ENCODE measurements around the gene TBC1D1.

GRCh38 chr4:38139187-38139586 lies 248.3 kb downstream of the TBC1D1 start:
- TF ChIP-seq CTCF (IDR thresholded peaks at IDR 0.05) (no peak), POLR2A (IDR thresholded peaks at IDR 0.05) (no peak)
